ENCODE data around the gene PITPNM3.
"Not testable (repeated sequence)": the region's sequence is repeated elsewhere in the genome, so short reads cannot be mapped to it uniquely, and the experiment has no call there.

Gene PITPNM3

GRCh38 chr17:6556121-6557039 lies at the start of gene PITPNM3:
TSS of gene PITPNM3 (minus strand) at chr17:6556555. CDS start at chr17:6556406, 149 bp downstream.
- FAIRE-seq = no peak
- TF ChIP-seq POLR2A (IDR thresholded peaks at IDR 0.05; ENCODE audit: low read depth, low read length) = no peak

GRCh38 chr17:6605142-6605541 lies 48.8 kb upstream of the PITPNM3 start:
- no peak for TF ChIP-seq POLR2A (IDR thresholded peaks at IDR 0.05; ENCODE audit: low read depth, low read length)
- DNase-seq (ENCODE audit: insufficient read length, low spot score) (no peak), FAIRE-seq (no peak)

More at GRCh38 chr17:6556121-6557039, at the start of gene PITPNM3:
- DNase-seq (ENCODE audit: insufficient read length, low spot score) = no peak

- FAIRE-seq = no peak
- DNase-seq (ENCODE audit: insufficient read length, low spot score) = no peak
- no peak for TF ChIP-seq POLR2A (IDR thresholded peaks at IDR 0.05; ENCODE audit: low read depth, low read length)
Observed at GRCh38 chr17:6603744-6604325, 47.5 kb upstream of the PITPNM3 start.

DNA sequence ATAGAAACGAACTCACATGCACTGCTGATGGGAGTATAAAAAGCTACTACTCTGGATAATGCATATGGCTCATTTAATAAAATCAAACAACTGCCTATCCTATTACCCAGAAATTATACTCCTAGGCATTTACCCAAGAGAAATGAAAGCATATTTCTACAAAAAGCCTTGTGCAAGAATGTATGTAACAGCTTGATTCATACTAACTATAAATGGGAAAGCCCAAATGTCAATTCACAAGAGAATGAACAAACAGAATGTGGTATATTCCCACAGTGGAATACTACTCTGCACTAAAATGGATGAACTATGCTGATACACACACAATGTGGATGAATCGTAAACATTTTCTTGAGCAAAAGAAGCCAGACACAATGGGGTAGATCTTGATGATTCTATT lies 45.8 kb upstream of the PITPNM3 start:
- FAIRE-seq (no peak), DNase-seq (ENCODE audit: insufficient read length, low spot score) (no peak)
- TF ChIP-seq POLR2A (IDR thresholded peaks at IDR 0.05; ENCODE audit: low read depth, low read length) = no peak

- no peak for DNase-seq (ENCODE audit: insufficient read length, low spot score)
- FAIRE-seq = peak; percentile 41
- no peak for TF ChIP-seq POLR2A (IDR thresholded peaks at IDR 0.05; ENCODE audit: low read depth, low read length)
Observed at GRCh38 chr17:6599364-6599763, 43.0 kb upstream of the PITPNM3 start.

DNA sequence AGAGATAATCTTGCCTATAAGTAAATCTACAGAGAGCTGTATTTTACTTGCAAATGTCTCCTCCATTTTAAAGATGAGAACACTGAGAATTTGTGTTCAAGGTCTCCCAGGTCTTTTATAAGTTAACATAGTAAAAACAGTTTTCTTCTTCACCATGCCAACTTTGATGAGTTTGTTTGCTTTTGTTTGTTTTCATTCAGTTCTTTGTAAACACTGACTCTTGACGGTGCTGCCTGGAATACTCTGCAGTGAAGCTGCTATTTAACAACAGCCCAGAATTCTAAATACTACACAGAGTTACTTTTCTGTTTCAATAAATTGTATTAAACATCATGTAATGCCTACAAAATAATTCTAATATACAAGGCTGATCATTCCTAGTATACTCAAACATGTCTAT lies 41.4 kb upstream of the PITPNM3 start:
- TF ChIP-seq POLR2A (IDR thresholded peaks at IDR 0.05; ENCODE audit: low read depth, low read length) = no peak
- DNase-seq (ENCODE audit: insufficient read length, low spot score) (no peak), FAIRE-seq (no peak)

GRCh38 chr17:6596941-6597340 lies 40.6 kb upstream of the PITPNM3 start:
- no peak for DNase-seq (ENCODE audit: insufficient read length, low spot score)
- no peak for TF ChIP-seq POLR2A (IDR thresholded peaks at IDR 0.05; ENCODE audit: low read depth, low read length)
- FAIRE-seq = no peak

GRCh38 chr17:6596511-6596910 lies 40.2 kb upstream of the PITPNM3 start:
- TF ChIP-seq POLR2A (IDR thresholded peaks at IDR 0.05; ENCODE audit: low read depth, low read length) = no peak
- DNase-seq (ENCODE audit: insufficient read length, low spot score) (no peak), FAIRE-seq (no peak)

DNA sequence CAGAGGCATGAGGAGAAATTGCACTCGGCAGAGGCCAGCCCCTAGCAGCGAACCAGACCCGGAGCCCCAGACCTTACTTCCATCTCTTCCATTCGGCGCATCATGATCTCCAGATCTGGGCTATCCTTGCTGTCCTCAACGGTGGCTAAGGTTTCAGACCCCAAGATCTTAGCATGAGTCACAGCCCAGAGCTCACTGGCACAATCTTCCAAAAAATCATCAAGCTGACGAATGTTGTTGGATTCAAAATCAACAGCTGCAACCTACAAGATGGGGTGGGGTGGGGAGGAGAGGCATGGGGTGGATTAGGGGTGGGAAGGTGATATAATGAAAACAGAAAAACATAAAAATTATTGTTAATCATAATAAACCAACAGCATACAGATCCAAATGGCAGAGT lies 39.7 kb upstream of the PITPNM3 start:
- no peak for FAIRE-seq
- no peak for TF ChIP-seq POLR2A (IDR thresholded peaks at IDR 0.05; ENCODE audit: low read depth, low read length)
- DNase-seq (ENCODE audit: insufficient read length, low spot score) = no peak

- DNase-seq (ENCODE audit: insufficient read length, low spot score); FAIRE-seq: not testable (repeated sequence)
Observed at GRCh38 chr17:6593371-6593770, 37.0 kb upstream of the PITPNM3 start.

GRCh38 chr17:6592173-6592572 lies 35.8 kb upstream of the PITPNM3 start:
- DNase-seq (ENCODE audit: insufficient read length, low spot score) (no peak), FAIRE-seq (no peak)
- TF ChIP-seq POLR2A (IDR thresholded peaks at IDR 0.05; ENCODE audit: low read depth, low read length) = no peak

- FAIRE-seq (peak; percentile 82), DNase-seq (ENCODE audit: insufficient read length, low spot score) (peak; percentile 24)
- TF ChIP-seq POLR2A (IDR thresholded peaks at IDR 0.05; ENCODE audit: low read depth, low read length) = no peak
Observed at GRCh38 chr17:6591599-6592158, 35.3 kb upstream of the PITPNM3 start.

DNA sequence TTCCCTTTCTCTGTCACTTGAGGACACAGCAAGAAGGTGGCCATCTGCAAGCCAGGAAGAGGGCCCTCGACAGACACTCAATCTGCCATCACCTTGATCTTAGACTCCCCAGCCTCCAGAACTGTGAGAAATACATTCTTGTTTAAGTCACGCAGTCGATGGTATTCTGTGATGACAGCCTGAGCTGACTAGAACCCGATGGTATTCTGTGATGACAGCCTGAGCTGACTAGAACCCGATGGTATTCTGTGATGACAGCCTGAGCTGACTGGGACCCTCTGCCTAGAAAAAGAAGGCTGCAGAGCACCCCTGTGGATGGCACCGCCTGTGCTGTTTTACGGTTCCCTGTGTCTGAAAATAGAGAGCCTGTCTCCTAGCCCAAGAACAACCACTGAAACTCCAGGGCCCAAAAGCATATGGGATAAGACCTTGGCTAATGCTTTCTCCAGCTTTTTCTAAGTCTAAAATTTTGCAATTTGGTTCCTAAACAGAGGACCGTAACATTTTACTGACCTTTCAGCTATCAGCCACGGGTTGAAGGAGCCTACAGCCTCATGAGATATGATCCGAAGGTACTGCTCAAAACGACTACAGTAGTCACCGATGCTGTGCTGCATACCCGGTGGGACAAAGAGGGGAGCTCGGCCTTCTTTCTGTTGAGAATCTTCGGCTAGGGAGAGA lies 33.1 kb upstream of the PITPNM3 start:
- FAIRE-seq (no peak), DNase-seq (ENCODE audit: insufficient read length, low spot score) (no peak)
- TF ChIP-seq POLR2A (IDR thresholded peaks at IDR 0.05; ENCODE audit: low read depth, low read length) = no peak

- no peak for TF ChIP-seq POLR2A (IDR thresholded peaks at IDR 0.05; ENCODE audit: low read depth, low read length)
Observed at GRCh38 chr17:6588165-6588564, 31.8 kb upstream of the PITPNM3 start.

More at GRCh38 chr17:6588165-6588564, 31.8 kb upstream of the PITPNM3 start:
- FAIRE-seq (no peak), DNase-seq (ENCODE audit: insufficient read length, low spot score) (no peak)

All from H54 (cell line).